Measurements from ENCODE around the gene C1QL1.

C1QL1 gene

DNA sequence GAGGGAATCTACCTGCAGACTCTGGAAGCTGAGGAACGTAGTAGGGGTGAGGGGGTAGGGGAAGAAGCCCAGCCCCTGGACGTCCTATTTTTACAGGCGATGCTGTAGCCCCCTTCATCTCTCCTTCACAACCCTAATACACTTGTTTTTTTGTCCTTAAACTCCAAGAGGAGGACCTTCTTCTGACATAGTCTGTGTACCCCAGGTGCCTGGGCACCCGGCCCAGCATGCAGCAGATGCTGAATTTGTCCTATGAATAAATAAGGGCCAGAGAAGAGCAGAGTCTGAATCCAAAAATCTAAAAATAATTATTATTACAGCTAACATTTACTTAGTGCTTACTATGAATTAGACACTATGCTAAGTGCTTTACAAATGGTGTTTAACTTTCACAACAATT lies 25.6 kb downstream of the C1QL1 start:
- no peak overlapping the region for H3K4me2 ChIP-seq (ENCODE audit: low read depth, low read length)
- peaks cover 96% of the 10 kb centered on the region for H3K79me2 ChIP-seq (ENCODE audit: low read length)
- no peak for DNase-seq
- no peaks in the 10 kb centered on the region for H3K9me3 ChIP-seq (replicated peaks; ENCODE audit: insufficient read depth, low read length)
- no peak overlapping the region for H2AFZ ChIP-seq (ENCODE audit: low read length)
- H3K27me3 ChIP-seq (replicated peaks; ENCODE audit: insufficient read depth, low read length), result no peaks in the 10 kb centered on the region
- H3K4me3 ChIP-seq (ENCODE audit: low read length), result no peak overlapping the region
- H3K4me1 ChIP-seq (ENCODE audit: low read length), result no peaks in the 10 kb centered on the region
- H3F3A ChIP-seq (ENCODE audit: insufficient read depth, low read length), result no peaks in the 10 kb centered on the region
- TF ChIP-seq EZH2 (optimal IDR thresholded peaks at IDR 0.05; ENCODE audit: low read depth, low read length) (no peak), EZH2phosphoT487 (IDR thresholded peaks at IDR 0.05; ENCODE audit: low read length) (no peak)
- TF ChIP-seq, protein P1, sequence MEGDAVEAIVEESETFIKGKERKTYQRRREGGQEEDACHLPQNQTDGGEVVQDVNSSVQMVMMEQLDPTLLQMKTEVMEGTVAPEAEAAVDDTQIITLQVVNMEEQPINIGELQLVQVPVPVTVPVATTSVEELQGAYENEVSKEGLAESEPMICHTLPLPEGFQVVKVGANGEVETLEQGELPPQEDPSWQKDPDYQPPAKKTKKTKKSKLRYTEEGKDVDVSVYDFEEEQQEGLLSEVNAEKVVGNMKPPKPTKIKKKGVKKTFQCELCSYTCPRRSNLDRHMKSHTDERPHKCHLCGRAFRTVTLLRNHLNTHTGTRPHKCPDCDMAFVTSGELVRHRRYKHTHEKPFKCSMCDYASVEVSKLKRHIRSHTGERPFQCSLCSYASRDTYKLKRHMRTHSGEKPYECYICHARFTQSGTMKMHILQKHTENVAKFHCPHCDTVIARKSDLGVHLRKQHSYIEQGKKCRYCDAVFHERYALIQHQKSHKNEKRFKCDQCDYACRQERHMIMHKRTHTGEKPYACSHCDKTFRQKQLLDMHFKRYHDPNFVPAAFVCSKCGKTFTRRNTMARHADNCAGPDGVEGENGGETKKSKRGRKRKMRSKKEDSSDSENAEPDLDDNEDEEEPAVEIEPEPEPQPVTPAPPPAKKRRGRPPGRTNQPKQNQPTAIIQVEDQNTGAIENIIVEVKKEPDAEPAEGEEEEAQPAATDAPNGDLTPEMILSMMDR (IDR thresholded peaks at IDR 0.05; ENCODE audit: low read length), result no peak
- H3K36me3 ChIP-seq (replicated peaks; ENCODE audit: insufficient read depth, low read length), result peaks cover 2% of the 10 kb centered on the region; the same call in 1 of the 2 replicates
- no peak overlapping the region for H3K27ac ChIP-seq (ENCODE audit: low read length)
- H3K9ac ChIP-seq (ENCODE audit: low read length), result no peak overlapping the region
- H3K9me2 ChIP-seq (replicated peaks; ENCODE audit: insufficient read depth, low read length), result no peaks in the 10 kb centered on the region
- H4K20me1 ChIP-seq (ENCODE audit: insufficient read depth, low read length), result no peaks in the 10 kb centered on the region

DNA sequence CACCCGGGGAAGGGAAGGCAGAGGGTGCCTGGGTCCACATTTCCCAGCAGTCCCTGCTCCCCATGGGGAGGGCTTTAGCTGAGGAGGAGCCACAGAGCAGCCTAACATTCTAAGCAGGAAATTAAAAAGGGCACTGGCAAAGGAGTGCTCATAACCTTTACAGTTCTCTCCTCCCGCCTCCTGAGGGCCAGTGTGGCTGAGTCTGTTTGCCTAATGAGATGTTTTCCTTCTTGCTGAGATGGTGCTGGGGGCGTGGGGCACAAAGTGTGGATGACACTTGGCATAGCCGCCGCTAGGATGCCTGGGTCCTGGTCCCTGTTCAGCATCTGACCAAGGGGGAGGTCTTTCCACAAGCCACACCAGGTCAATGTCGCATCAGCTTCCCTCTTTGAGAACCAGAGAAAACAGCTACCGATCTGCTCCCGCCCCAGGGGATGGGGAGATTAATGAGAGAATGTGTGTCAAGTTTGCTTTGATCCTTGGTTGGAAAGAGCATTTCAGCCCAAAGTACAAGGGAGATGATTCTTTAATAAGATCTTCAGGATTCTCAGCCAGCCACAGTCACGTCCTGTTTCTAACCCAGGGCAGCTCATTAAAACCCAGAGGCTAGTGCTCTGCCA lies 26.3 kb downstream of the C1QL1 start:
- peaks cover 96% of the 10 kb centered on the region for H3K79me2 ChIP-seq (ENCODE audit: low read length)
- no peaks in the 10 kb centered on the region for H3K27me3 ChIP-seq (replicated peaks; ENCODE audit: insufficient read depth, low read length)
- no peaks in the 10 kb centered on the region for H3K4me1 ChIP-seq (ENCODE audit: low read length)
- TF ChIP-seq, protein P1 (IDR thresholded peaks at IDR 0.05; ENCODE audit: low read length), result no peak
- TF ChIP-seq EZH2 (optimal IDR thresholded peaks at IDR 0.05; ENCODE audit: low read depth, low read length) (no peak), EZH2phosphoT487 (IDR thresholded peaks at IDR 0.05; ENCODE audit: low read length) (no peak)
- no peak for DNase-seq
- peaks cover 5% of the 10 kb centered on the region; the same call in 1 of the 2 replicates for H3K36me3 ChIP-seq (replicated peaks; ENCODE audit: insufficient read depth, low read length)
- no peak overlapping the region for H2AFZ ChIP-seq (ENCODE audit: low read length)
- no peak overlapping the region for H3K27ac ChIP-seq (ENCODE audit: low read length)
- H3K9ac ChIP-seq (ENCODE audit: low read length), result no peak overlapping the region
- H4K20me1 ChIP-seq (ENCODE audit: insufficient read depth, low read length), result no peaks in the 10 kb centered on the region
- H3K9me3 ChIP-seq (replicated peaks; ENCODE audit: insufficient read depth, low read length), result no peaks in the 10 kb centered on the region
- no peak overlapping the region for H3K4me3 ChIP-seq (ENCODE audit: low read length)
- no peaks in the 10 kb centered on the region for H3F3A ChIP-seq (ENCODE audit: insufficient read depth, low read length)
- H3K4me2 ChIP-seq (ENCODE audit: low read depth, low read length), result no peak overlapping the region
- H3K9me2 ChIP-seq (replicated peaks; ENCODE audit: insufficient read depth, low read length), result no peaks in the 10 kb centered on the region

DNA sequence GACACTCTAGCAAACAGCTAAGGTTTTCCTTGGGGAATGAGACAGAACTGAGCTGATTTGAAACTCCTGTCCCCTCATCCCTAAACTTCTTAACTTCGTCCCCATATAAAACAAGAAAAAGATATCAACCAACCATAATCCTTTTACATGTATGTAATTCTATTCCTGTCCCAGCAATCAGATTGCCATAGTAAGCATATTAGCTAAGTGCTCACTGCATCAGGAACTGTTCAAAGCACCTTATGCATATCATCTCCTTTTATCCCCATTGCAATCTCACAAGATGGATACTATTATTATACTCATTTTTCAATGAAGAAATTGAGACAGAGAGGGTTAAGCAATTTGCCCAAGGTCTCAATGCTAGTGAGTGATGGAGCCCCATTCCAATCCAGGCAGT lies 27.3 kb downstream of the C1QL1 start:
- Histone ChIP-seq H3K36me3 (replicated peaks; ENCODE audit: insufficient read depth, low read length) (peaks cover 5% of the 10 kb centered on the region; the same call in 1 of the 2 replicates), H3K9me2 (replicated peaks; ENCODE audit: insufficient read depth, low read length) (no peaks in the 10 kb centered on the region), H3F3A (ENCODE audit: insufficient read depth, low read length) (no peaks in the 10 kb centered on the region), H3K27ac (ENCODE audit: low read length) (no peak overlapping the region), H3K79me2 (ENCODE audit: low read length) (peaks cover 92% of the 10 kb centered on the region), H3K4me2 (ENCODE audit: low read depth, low read length) (no peak overlapping the region), H3K9me3 (replicated peaks; ENCODE audit: insufficient read depth, low read length) (no peaks in the 10 kb centered on the region), H3K4me1 (ENCODE audit: low read length) (no peaks in the 10 kb centered on the region), H3K9ac (ENCODE audit: low read length) (no peak overlapping the region), H3K4me3 (ENCODE audit: low read length) (no peak overlapping the region), H3K27me3 (replicated peaks; ENCODE audit: insufficient read depth, low read length) (no peaks in the 10 kb centered on the region), H2AFZ (ENCODE audit: low read length) (no peak overlapping the region), H4K20me1 (ENCODE audit: insufficient read depth, low read length) (no peaks in the 10 kb centered on the region)
- no peak for DNase-seq
- TF ChIP-seq EZH2phosphoT487 (IDR thresholded peaks at IDR 0.05; ENCODE audit: low read length), result no peak
- no peak for TF ChIP-seq EZH2 (optimal IDR thresholded peaks at IDR 0.05; ENCODE audit: low read depth, low read length)
- TF ChIP-seq, protein P1 (IDR thresholded peaks at IDR 0.05; ENCODE audit: low read length), result no peak
